Ovary (tissue), 9 donors: ENCODE data around the gene NPAT. TPM values are rescaled to one million over a fixed set of nuclear protein-coding genes. Genes with fewer than 3 reads are reported as not detected.

Source experiments
- DNase-seq, 5 donors: peaks; one replicate each; pipeline ENCODE4 v3.0.0-alpha.2; 2019 to 2020
- H3K27ac ChIP-seq, 2 donors: fragments of 200-600 bp; one replicate each; pipeline versions ENCODE4 v1.5.1 to v1.8.0; 2019 to 2022
- H3K27me3 ChIP-seq: fragments of 200-600 bp; one replicate; pipeline ENCODE4 v1.8.0; 2022
- H3K36me3 ChIP-seq: fragments of 200-600 bp; sonication (generic); one replicate; pipeline ENCODE4 v1.5.1; 2019
- H3K4me1 ChIP-seq: one replicate; pipeline ENCODE4 v1.8.1; 2013; ENCODE audit warnings: mild to moderate bottlenecking, moderate library complexity; ENCODE audit not compliant: insufficient read depth
- H3K4me3 ChIP-seq: fragments of 200-600 bp; sonication (generic); one replicate; pipeline ENCODE4 v1.5.1; 2017
- H3K9me3 ChIP-seq, 2 donors: fragments of 200-600 bp in 1 of 2; sonication (generic) in 1 of 2; one replicate each; pipeline versions ENCODE4 v1.5.1 to v1.8.1; 2013 to 2019; ENCODE audit warnings: mild to moderate bottlenecking in 1 of 2, moderate library complexity in 1 of 2
- CTCF ChIP-seq, 3 donors: fragments of 450-650 bp in 2 of 3; fragments of 200-600 bp in 1 of 3; IDR thresholded peaks; one replicate each; pipeline versions ENCODE4 v1.5.1 to v1.8.0; 2016 to 2022; ENCODE audit warnings: antibody characterized with exemption in 3 of 3, mild to moderate bottlenecking in 1 of 3
- EP300 ChIP-seq: sonication (generic); formaldehyde crosslinking; IDR thresholded peaks from one replicate; pipeline ENCODE4 v1.6.1; 2017; ENCODE audit warnings: antibody characterized with exemption
- POLR2A ChIP-seq: fragments of 450-650 bp; IDR thresholded peaks from one replicate; pipeline ENCODE4 v1.6.1; 2017; ENCODE audit warnings: antibody characterized with exemption, mild to moderate bottlenecking, moderate library complexity
- WGBS, 3 donors: extraction: QIAGEN DNeasy Blood & Tissue Kit in 1 of 3; methylation state at CpG; one replicate each; pipeline versions ENCODE4 v1.1.5 to v1.1.7; 2013 to 2017; 5-methylcytosine and 5-hydroxymethylcytosine counted together
- intact Hi-C, 4 donors: fragments of 100-400 bp; cut with DNase I; formaldehyde crosslinking; loops; one replicate each; pipeline versions ENCODE4 v1.11.0 to v1.15.1; 2022 to 2023
- polyA plus RNA-seq, 2 donors: library from polyadenylated mRNA; stranded (reverse); fragments of 200-250 nt in 1 of 2; fragments of 350-450 nt in 1 of 2; fragmentation: Illumina TruSeq in 1 of 2; extraction: RNeasy Lipid Tissue Mini Kit (QIAGEN cat#74804) in 1 of 2; gene quantifications; one replicate each; pipeline ENCODE4 v1.2.3, GENCODE V29; 2013 to 2014
- total RNA-seq, 7 donors: library from RNA; depleted of rRNA in 2 of 7; stranded (reverse); fragments of >200 nt in 2 of 7; fragmentation: NEBNext Ultra II Directional in 3 of 7; extraction: Animal tissue kit (Norgen Biotek cat#: 25700) in 3 of 7; gene quantifications; one replicate each; pipeline versions ENCODE4 v1.1.0 to v1.2.4, GENCODE V29; 2016 to 2023
- donor health status: DM: no; HTN: no; CAD: no; lungs with moderate emphysema.
- donor health status: DM: no; HTN: no; CAD: no.
- donor health status: Bipolar disorder and iron deficiency.
- donor health status: DM: yes; HTN: yes; CAD: no.
- donor health status: DM: no; HTN: no; CAD: no.
- donor health status: DM: yes; HTN: yes; CAD: no.

Gene NPAT
- total and polyA plus RNA-seq, 9 donors, result 6.2 to 23.3 (median 16.5) TPM

DNA sequence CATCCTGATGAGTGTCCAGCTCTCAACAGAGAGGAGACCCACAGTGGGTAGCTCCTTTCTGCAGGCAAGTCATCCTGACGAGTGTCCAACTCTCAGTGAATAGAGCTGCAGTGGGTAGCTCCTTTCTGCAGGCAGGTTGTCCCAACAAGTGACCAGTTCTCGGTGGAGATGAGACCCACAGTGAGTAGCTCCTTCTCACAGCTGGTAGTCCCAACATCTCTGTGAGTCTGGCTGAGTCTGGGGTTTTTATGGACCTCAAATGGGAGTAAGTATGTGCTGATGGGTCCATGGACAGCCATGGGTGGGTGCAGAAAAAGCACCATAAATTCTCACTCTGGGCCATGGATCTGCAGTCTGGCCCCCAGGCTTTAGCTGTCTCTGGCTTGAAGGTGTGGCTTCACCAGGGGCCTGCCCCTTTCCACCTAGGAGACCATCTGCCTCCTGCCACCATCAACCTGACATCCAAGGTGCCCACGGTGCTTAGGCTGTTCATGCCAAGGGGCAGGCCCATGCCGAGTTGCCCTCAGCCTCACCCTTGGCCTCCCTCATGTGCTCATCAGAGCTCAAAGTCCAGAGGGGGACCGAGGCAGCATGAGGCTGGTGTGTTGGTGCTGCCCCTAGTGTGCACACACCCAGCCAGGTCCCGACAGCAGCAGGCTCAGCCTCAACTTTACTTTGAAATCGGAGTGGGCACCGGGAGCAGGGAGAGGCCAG is 15.3 kb downstream of the NPAT start:
- H3K36me3 ChIP-seq, result no peaks in the 10 kb centered on the region
- TF ChIP-seq POLR2A (no peak), EP300 (no peak), CTCF (IDR thresholded peaks at IDR 0.05) (no peak)
- intact Hi-C loops, result no loop called here
- WGBS, 3 donors, result 85 to 92% (median 91%) methylated on average over 8 of the region's 8 CpGs
- no peak overlapping the region for H3K4me3 ChIP-seq
- no peak for DNase-seq
- H3K27me3 ChIP-seq, result no peaks in the 10 kb centered on the region
- no peaks in the 10 kb centered on the region for H3K4me1 ChIP-seq
- H3K9me3 ChIP-seq, result peaks cover 0 to 8% of the 10 kb centered on the region in 2 donors
- H3K27ac ChIP-seq, result no peak overlapping the region

DNA sequence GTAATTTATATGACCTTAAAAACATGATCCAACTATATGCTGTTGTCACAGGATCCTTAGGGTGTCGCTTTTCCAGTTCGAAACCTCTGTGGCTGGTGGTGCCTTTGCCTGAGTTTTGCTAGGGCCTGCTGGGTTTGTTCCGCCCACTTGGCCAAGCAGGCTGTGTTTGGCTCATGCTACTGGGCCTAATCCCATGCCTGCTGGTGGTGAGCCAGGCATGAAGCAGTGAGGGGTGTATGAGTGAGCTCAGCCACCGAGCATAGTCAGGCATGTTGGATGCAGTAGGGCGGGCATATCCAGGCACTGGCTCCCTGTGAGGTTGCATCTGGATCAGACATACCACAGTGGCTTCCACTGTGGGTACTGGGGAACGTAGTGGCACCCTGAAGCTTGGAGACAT is 16.3 kb downstream of the NPAT start:
- no peaks in the 10 kb centered on the region for H3K4me1 ChIP-seq
- no peak for DNase-seq
- WGBS, 3 donors, result 94 to 98% (median 96%) methylated on average over 6 of the region's 6 CpGs
- no peaks in the 10 kb centered on the region for H3K27me3 ChIP-seq
- H3K27ac ChIP-seq, result no peak overlapping the region
- intact Hi-C loops, result no loop called here
- no peaks in the 10 kb centered on the region for H3K36me3 ChIP-seq
- TF ChIP-seq POLR2A (no peak), EP300 (no peak), CTCF (IDR thresholded peaks at IDR 0.05) (no peak)
- peaks cover 0 to 8% of the 10 kb centered on the region in 2 donors for H3K9me3 ChIP-seq
- H3K4me3 ChIP-seq, result no peak overlapping the region

DNA sequence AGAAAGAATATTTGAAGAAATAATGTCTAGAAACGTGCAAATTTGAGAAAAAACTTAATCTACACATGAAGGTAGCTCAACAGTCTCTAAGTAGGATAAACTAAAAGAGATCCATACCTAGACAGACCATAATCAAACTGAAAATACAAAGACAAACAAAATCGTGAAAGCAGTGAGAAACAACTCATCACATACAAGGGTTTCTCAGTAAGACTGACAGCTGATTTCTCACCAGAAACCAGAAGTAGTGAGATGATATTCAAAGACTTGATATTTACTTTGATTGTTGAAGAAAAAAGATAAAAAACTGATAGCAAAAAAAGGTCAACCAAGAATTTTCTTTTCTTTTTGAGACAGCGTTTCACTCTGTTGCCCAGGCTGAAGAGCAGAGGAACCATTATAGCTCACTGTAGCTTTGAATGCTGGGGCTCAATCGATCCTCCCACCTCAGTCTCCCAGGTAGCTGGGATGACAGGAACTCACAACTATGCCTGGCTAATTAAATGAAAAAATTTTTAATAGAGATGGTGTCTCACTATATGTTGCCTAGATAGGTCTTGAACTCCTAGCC is 17.4 kb downstream of the NPAT start:
- Histone ChIP-seq H3K4me1 (peaks cover under 1% of the 10 kb centered on the region), H3K4me3 (no peak overlapping the region), H3K27me3 (no peaks in the 10 kb centered on the region), H3K27ac (no peak overlapping the region), H3K9me3 (peaks cover 0 to 8% of the 10 kb centered on the region in 2 donors), H3K36me3 (no peaks in the 10 kb centered on the region)
- 95 to 98% (median 96%) methylated on average over 4 of the region's 4 CpGs for WGBS, 3 donors
- no peak for TF ChIP-seq CTCF (IDR thresholded peaks at IDR 0.05)
- no peak for TF ChIP-seq EP300
- TF ChIP-seq POLR2A, result no peak
- intact Hi-C loops, result no loop called here
- DNase-seq, result no peak

GRCh38 chr11:108204376-108204775 is 18.1 kb downstream of the NPAT start:
- H3K4me3 ChIP-seq, result no peak overlapping the region
- WGBS, 3 donors, result 96 to 97% (median 97%) methylated on average over 9 of the region's 9 CpGs
- H3K4me1 ChIP-seq, result peaks cover 2% of the 10 kb centered on the region
- H3K27me3 ChIP-seq, result no peaks in the 10 kb centered on the region
- no peaks in the 10 kb centered on the region for H3K36me3 ChIP-seq
- intact Hi-C loops, result no loop called here
- no peak for DNase-seq
- peaks cover 0 to 8% of the 10 kb centered on the region in 2 donors for H3K9me3 ChIP-seq
- no peak overlapping the region for H3K27ac ChIP-seq
- TF ChIP-seq CTCF (IDR thresholded peaks at IDR 0.05) (no peak), POLR2A (no peak), EP300 (no peak)
